ENCODE measurements around the gene LBP. TPM values are rescaled to one million over a fixed set of nuclear protein-coding genes. Genes with fewer than 3 reads are reported as not detected.

LBP gene
- total RNA-seq, 1 experiment from 2014 or later, result 0.15 TPM

DNA sequence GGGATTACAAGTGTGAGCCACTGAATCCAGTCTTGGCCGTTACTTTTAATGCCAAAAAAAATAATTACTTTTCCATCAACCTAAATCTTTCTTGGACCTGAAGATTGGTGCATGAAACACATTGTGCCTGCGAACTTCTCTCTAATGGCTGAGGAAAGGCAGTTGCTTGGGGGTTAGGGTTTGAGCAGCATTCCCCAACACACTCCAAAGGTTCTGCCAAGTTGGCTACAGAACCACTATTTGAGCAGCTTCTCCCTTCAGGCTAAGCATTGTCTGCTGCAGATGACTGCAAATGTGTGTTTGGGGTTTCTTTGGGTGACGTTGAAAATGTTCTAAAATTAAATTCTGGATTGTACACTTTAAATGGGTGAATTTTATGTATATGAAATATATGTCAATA lies 6.3 kb upstream of the LBP start:
- ATAC-seq (no peak), DNase-seq (ENCODE audit: low read depth, low spot score) (no peak)
- in situ Hi-C loops (cut with HindIII; ENCODE audit: low pct_unique_long_range_greater_than_20kb, low sequenced_read_pairs), result no loop called here
- Histone ChIP-seq H3K9me3 (ENCODE audit: control insufficient read depth, insufficient read depth, low read depth, low read length) (no peaks in the 10 kb centered on the region), H3K4me3 (ENCODE audit: low read depth in 2 of 2, low read length in 2 of 2) (no peak overlapping the region), H3K27ac (ENCODE audit: low read length) (no peak overlapping the region), H3K4me1 (ENCODE audit: control insufficient read depth, insufficient read depth, low read length) (no peaks in the 10 kb centered on the region), H3K27me3 (ENCODE audit: control insufficient read depth, insufficient read depth, low read length) (no peaks in the 10 kb centered on the region), H3K36me3 (ENCODE audit: control insufficient read depth, insufficient read depth, low read length) (no peaks in the 10 kb centered on the region)
- intact Hi-C loops (cut with micrococcal nuclease; ENCODE audit: unreplicated experiment), result loop anchor here (2.0 kb wide), 1 partner anchor 69 kb away; no protein-coding TSS in a partner anchor
- no peak for TF ChIP-seq SIN3A (IDR thresholded peaks at IDR 0.05; ENCODE audit: borderline replicate concordance, insufficient read depth, low read depth, low read length)
- TF ChIP-seq, protein P1, sequence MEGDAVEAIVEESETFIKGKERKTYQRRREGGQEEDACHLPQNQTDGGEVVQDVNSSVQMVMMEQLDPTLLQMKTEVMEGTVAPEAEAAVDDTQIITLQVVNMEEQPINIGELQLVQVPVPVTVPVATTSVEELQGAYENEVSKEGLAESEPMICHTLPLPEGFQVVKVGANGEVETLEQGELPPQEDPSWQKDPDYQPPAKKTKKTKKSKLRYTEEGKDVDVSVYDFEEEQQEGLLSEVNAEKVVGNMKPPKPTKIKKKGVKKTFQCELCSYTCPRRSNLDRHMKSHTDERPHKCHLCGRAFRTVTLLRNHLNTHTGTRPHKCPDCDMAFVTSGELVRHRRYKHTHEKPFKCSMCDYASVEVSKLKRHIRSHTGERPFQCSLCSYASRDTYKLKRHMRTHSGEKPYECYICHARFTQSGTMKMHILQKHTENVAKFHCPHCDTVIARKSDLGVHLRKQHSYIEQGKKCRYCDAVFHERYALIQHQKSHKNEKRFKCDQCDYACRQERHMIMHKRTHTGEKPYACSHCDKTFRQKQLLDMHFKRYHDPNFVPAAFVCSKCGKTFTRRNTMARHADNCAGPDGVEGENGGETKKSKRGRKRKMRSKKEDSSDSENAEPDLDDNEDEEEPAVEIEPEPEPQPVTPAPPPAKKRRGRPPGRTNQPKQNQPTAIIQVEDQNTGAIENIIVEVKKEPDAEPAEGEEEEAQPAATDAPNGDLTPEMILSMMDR (IDR thresholded peaks at IDR 0.05), result no peak
- no peak for TF ChIP-seq POLR2AphosphoS5 (IDR thresholded peaks at IDR 0.05; ENCODE audit: low read depth, low read length)
- no peak for TF ChIP-seq TCF7L2 (IDR thresholded peaks at IDR 0.05; ENCODE audit: low read depth, low read length)
- TF ChIP-seq, protein P2, sequence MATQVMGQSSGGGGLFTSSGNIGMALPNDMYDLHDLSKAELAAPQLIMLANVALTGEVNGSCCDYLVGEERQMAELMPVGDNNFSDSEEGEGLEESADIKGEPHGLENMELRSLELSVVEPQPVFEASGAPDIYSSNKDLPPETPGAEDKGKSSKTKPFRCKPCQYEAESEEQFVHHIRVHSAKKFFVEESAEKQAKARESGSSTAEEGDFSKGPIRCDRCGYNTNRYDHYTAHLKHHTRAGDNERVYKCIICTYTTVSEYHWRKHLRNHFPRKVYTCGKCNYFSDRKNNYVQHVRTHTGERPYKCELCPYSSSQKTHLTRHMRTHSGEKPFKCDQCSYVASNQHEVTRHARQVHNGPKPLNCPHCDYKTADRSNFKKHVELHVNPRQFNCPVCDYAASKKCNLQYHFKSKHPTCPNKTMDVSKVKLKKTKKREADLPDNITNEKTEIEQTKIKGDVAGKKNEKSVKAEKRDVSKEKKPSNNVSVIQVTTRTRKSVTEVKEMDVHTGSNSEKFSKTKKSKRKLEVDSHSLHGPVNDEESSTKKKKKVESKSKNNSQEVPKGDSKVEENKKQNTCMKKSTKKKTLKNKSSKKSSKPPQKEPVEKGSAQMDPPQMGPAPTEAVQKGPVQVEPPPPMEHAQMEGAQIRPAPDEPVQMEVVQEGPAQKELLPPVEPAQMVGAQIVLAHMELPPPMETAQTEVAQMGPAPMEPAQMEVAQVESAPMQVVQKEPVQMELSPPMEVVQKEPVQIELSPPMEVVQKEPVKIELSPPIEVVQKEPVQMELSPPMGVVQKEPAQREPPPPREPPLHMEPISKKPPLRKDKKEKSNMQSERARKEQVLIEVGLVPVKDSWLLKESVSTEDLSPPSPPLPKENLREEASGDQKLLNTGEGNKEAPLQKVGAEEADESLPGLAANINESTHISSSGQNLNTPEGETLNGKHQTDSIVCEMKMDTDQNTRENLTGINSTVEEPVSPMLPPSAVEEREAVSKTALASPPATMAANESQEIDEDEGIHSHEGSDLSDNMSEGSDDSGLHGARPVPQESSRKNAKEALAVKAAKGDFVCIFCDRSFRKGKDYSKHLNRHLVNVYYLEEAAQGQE (IDR thresholded peaks at IDR 0.05; ENCODE audit: insufficient read depth in 1 of 2, low read depth in 2 of 2, low read length in 1 of 2), result no peak
- no TSS peak for BruUV-seq (replicated peaks)
- ChIA-PET POLR2A (no interaction called here), CTCF (interaction anchor here (1.5 kb wide), 1 partner anchor 68 kb away, joined by 11 read pairs; no protein-coding TSS in a partner anchor)

DNA sequence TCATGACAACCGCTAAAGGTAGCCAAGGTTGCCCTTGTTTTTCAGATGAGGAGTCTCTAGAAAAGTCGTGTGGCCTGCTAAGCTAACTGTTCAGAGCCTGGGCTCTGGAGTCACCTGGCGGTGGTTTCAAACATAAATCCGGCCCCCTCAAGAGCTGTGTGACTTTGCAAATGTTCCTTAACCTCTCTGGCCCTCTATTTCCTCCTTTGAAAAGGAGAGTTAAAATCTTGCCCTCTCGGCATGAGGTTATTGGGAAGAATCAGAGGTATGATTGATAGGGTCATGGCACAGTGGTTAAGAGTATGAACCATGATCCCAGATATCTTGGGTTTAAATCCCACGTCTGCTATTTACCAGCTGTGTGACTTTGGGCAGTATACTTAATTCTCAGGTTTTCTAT lies 5.6 kb upstream of the LBP start:
- Histone ChIP-seq H3K9me3 (ENCODE audit: control insufficient read depth, insufficient read depth, low read depth, low read length) (no peaks in the 10 kb centered on the region), H3K27ac (ENCODE audit: low read length) (no peak overlapping the region), H3K36me3 (ENCODE audit: control insufficient read depth, insufficient read depth, low read length) (no peaks in the 10 kb centered on the region), H3K4me1 (ENCODE audit: control insufficient read depth, insufficient read depth, low read length) (no peaks in the 10 kb centered on the region), H3K27me3 (ENCODE audit: control insufficient read depth, insufficient read depth, low read length) (no peaks in the 10 kb centered on the region), H3K4me3 (ENCODE audit: low read depth in 2 of 2, low read length in 2 of 2) (no peak overlapping the region)
- intact Hi-C loops (cut with micrococcal nuclease; ENCODE audit: unreplicated experiment) (no loop called here), in situ Hi-C loops (cut with HindIII; ENCODE audit: low pct_unique_long_range_greater_than_20kb, low sequenced_read_pairs) (no loop called here)
- no peak for DNase-seq (ENCODE audit: low read depth, low spot score)
- ChIA-PET CTCF (no interaction called here), POLR2A (no interaction called here)
- TF ChIP-seq TCF7L2 (IDR thresholded peaks at IDR 0.05; ENCODE audit: low read depth, low read length), result no peak
- TF ChIP-seq, protein P1 (IDR thresholded peaks at IDR 0.05), result no peak
- no peak for TF ChIP-seq POLR2AphosphoS5 (IDR thresholded peaks at IDR 0.05; ENCODE audit: low read depth, low read length)
- TF ChIP-seq, protein P2 (IDR thresholded peaks at IDR 0.05; ENCODE audit: insufficient read depth in 1 of 2, low read depth in 2 of 2, low read length in 1 of 2), result no peak
- TF ChIP-seq SIN3A (IDR thresholded peaks at IDR 0.05; ENCODE audit: borderline replicate concordance, insufficient read depth, low read depth, low read length), result no peak
- no TSS peak for BruUV-seq (replicated peaks)
- ATAC-seq, result no peak
